Cardiac fibroblast (primary cell): ENCODE measurements around the gene CCDC9B.
A peak's percentile ranks its signal among the peaks of the same experiment; 100 is the strongest.

Experiments used
- DNase-seq, 2 donors: peaks; one replicate each; pipeline versions ENCODE4 v3.0.0 to v3.0.0-alpha.2; 2010; ENCODE audit warnings: low read depth in 2 of 2
- H3K4me3 ChIP-seq, 2 donors: replicated peaks in 1 of 2; 1 replicate in 1 of 2; 2 replicates in 1 of 2; pipeline ENCODE4 v1.5.1; 2011; ENCODE audit warnings: low read depth in 2 of 2, low read length in 2 of 2, mild to moderate bottlenecking in 2 of 2, moderate library complexity in 1 of 2
- TF ChIP-seq, protein P1 (sequence below): IDR thresholded peaks from one replicate; pipeline ENCODE4 v1.5.1; 2011; ENCODE audit warnings: low read depth, mild to moderate bottlenecking, low read length, inconsistent platforms

Gene CCDC9B

GRCh38 chr15:40334541-40334940 lies 6.2 kb downstream of the CCDC9B start:
- DNase-seq: no peak
- H3K4me3 ChIP-seq: no peak overlapping the region
- TF ChIP-seq, protein P1, sequence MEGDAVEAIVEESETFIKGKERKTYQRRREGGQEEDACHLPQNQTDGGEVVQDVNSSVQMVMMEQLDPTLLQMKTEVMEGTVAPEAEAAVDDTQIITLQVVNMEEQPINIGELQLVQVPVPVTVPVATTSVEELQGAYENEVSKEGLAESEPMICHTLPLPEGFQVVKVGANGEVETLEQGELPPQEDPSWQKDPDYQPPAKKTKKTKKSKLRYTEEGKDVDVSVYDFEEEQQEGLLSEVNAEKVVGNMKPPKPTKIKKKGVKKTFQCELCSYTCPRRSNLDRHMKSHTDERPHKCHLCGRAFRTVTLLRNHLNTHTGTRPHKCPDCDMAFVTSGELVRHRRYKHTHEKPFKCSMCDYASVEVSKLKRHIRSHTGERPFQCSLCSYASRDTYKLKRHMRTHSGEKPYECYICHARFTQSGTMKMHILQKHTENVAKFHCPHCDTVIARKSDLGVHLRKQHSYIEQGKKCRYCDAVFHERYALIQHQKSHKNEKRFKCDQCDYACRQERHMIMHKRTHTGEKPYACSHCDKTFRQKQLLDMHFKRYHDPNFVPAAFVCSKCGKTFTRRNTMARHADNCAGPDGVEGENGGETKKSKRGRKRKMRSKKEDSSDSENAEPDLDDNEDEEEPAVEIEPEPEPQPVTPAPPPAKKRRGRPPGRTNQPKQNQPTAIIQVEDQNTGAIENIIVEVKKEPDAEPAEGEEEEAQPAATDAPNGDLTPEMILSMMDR: no peak

DNA sequence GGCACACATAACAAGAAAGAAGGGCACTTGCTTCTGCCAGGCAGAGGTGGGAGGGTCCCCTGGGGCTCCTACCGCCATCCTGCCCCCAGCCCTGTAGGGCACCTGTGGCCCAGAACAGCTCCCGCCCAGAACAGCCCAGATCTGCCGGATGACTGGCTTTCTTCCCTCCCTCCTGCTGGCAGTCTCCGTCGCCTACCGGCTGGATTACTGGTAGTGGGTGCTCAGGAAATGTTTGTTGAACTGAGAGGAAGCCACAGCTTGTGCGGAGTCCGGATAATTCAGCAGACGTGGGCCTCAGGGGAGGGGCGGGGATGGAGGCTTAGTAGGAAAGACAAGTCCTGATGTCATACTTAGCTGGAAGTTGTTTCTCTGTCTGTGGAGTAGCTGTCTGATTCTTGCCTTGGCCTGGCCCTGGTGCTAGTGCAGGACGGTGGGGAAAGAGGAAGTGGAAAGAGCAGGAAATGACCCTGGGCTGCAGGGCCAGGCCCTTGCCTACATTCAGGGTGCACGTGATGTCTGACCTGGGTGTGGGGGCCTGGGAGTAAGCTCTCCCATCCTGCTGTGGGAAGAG lies 6.7 kb downstream of the CCDC9B start:
- TF ChIP-seq, protein P1: no peak
- H3K4me3 ChIP-seq: no peak overlapping the region
- peak; percentile 88 to 94 for DNase-seq

- no peak for DNase-seq
- no peak overlapping the region for H3K4me3 ChIP-seq
- TF ChIP-seq, protein P1: no peak
These were observed 8.5 kb downstream of the CCDC9B start for GRCh38 chr15:40332113-40332781.

GRCh38 chr15:40331637-40332036 lies 9.1 kb downstream of the CCDC9B start:
- no peak overlapping the region for H3K4me3 ChIP-seq
- TF ChIP-seq, protein P1: no peak
- no peak for DNase-seq

GRCh38 chr15:40331026-40331425 lies 9.7 kb downstream of the CCDC9B start:
- DNase-seq: no peak
- no peak overlapping the region for H3K4me3 ChIP-seq
- TF ChIP-seq, protein P1: no peak

- TF ChIP-seq, protein P1: no peak
- DNase-seq: peak; percentile 49 to 89
- H3K4me3 ChIP-seq: no peak overlapping the region
These were observed 10.3 kb downstream of the CCDC9B start for GRCh38 chr15:40330368-40330836.
